Heart left ventricle (tissue), 16 donors: Measurements from ENCODE around the gene PACSIN2. TPM values are rescaled to one million over a fixed set of nuclear protein-coding genes. Genes with fewer than 3 reads are reported as not detected.

Experiments
- ATAC-seq, 4 donors: fragments of 200-7000 bp; cut with Tn5 transposase; one replicate each; pipeline ENCODE4 v1.9.1; 2020 to 2022; ENCODE audit warnings: moderate library complexity in 4 of 4, mild to moderate bottlenecking in 3 of 4, moderate number of reproducible peaks in 1 of 4
- DNase-seq, 5 donors: peaks; one replicate each; pipeline ENCODE4 v3.0.0-alpha.2; 2020
- H3K27ac ChIP-seq, 12 donors: fragments of 200-600 bp; sonication (generic) in 4 of 12; one replicate each; pipeline versions ENCODE4 v1.5.0 to v1.8.0; 2016 to 2022; ENCODE audit warnings: mild to moderate bottlenecking in 2 of 12
- H3K27me3 ChIP-seq, 9 donors: fragments of 200-600 bp; sonication (generic) in 2 of 9; one replicate each; pipeline versions ENCODE4 v1.5.1 to v1.8.0; 2016 to 2022; ENCODE audit warnings: mild to moderate bottlenecking in 3 of 9
- H3K36me3 ChIP-seq, 9 donors: fragments of 200-600 bp; sonication (generic) in 2 of 9; one replicate each; pipeline versions ENCODE4 v1.5.0 to v1.8.0; 2018 to 2022; ENCODE audit warnings: mild to moderate bottlenecking in 2 of 9
- H3K4me1 ChIP-seq, 12 donors: fragments of 200-600 bp; sonication (generic) in 4 of 12; one replicate each; pipeline versions ENCODE4 v1.5.0 to v1.8.0; 2016 to 2022; ENCODE audit warnings: mild to moderate bottlenecking in 3 of 12
- H3K4me3 ChIP-seq, 12 donors: fragments of 200-600 bp; sonication (generic) in 4 of 12; one replicate each; pipeline versions ENCODE4 v1.5.0 to v1.8.0; 2017 to 2022; ENCODE audit warnings: mild to moderate bottlenecking in 9 of 12, moderate library complexity in 4 of 12
- H3K9me3 ChIP-seq, 12 donors: fragments of 200-600 bp; sonication (generic) in 4 of 12; one replicate each; pipeline versions ENCODE4 v1.5.0 to v1.8.0; 2016 to 2022; ENCODE audit warnings: mild to moderate bottlenecking in 1 of 12
- CTCF ChIP-seq, 12 donors: fragments of 200-600 bp; sonication (generic) in 4 of 12; IDR thresholded peaks; one replicate each; pipeline versions ENCODE4 v1.5.0 to v1.8.0; 2018 to 2022; ENCODE audit warnings: antibody characterized with exemption in 12 of 12, mild to moderate bottlenecking in 5 of 12
- POLR2A ChIP-seq, 2 donors: fragments of 450-650 bp; IDR thresholded peaks; one replicate each; pipeline ENCODE4 v1.6.1; 2017; ENCODE audit warnings: antibody characterized with exemption in 2 of 2, mild to moderate bottlenecking in 2 of 2, moderate library complexity in 2 of 2
- WGBS, 4 donors: extraction: QIAGEN DNeasy Blood & Tissue Kit in 2 of 4; methylation state at CpG; one replicate each; pipeline versions ENCODE4 v1.1.5 to v1.1.7; 2013 to 2018; 5-methylcytosine and 5-hydroxymethylcytosine counted together
- intact Hi-C, 10 donors: fragments of 100-400 bp; cut with DNase I; formaldehyde crosslinking; loops; one replicate each; pipeline versions ENCODE4 v1.11.1 to v1.14.2; 2022
- polyA plus RNA-seq, 2 donors: library from polyadenylated mRNA; stranded (reverse); fragments of 200-250 nt; gene quantifications; one replicate each; pipeline ENCODE4 v1.2.3, GENCODE V29; 2013
- total RNA-seq, 9 donors: library from RNA; depleted of rRNA in 2 of 9; stranded (reverse); fragments of >200 nt in 2 of 9; fragmentation: NEBNext Ultra II Directional in 3 of 9; extraction: Animal tissue kit (Norgen Biotek cat#: 25700) in 3 of 9; gene quantifications; one replicate each; pipeline versions ENCODE4 v1.1.0 to v1.2.4, GENCODE V29; 2016 to 2023
- donor health status: ischemic (EF 13 %, LVEDD 7.1; RV severe dilation, severe dysfunction).
- donor health status: healthy with polysubstance abuse.
- donor health status: DM: no; HTN: yes; CAD: no.
- donor health status: DM: no; HTN: no; CAD: no.
- donor health status: ischemic (EF 25% LVEDD 6.9; RV normal size, moderate dysfunction).
- donor health status: ischemic (EF 25% LVEDD 5.7; RV mildly dilated, moderate dysfunction).
- donor health status: healthy.
- donor health status: DM: yes; HTN: yes; CAD: no.
- donor health status: ischemic (EF 35%, LVEDD 5.7; RV mildly dilated, moderate dysfunction).
- donor health status: nonischemic (EF 11% LVEDD 7.7; RV severe dilation, severe dysfunction).
- donor health status: DM: yes; HTN: yes; CAD: no.
- donor health status: PGD.
- donor health status: ischemic (EF 29% LVEDD 5.4; RV normal size, mild dysfunction).
- donor health status: nonischemic (EF 23%, LVEDD 6.1; RV moderate dilation, normal function).

PACSIN2 gene
- total and polyA plus RNA-seq, 11 donors = 26.5 to 87.1 (median 59.3) TPM

DNA sequence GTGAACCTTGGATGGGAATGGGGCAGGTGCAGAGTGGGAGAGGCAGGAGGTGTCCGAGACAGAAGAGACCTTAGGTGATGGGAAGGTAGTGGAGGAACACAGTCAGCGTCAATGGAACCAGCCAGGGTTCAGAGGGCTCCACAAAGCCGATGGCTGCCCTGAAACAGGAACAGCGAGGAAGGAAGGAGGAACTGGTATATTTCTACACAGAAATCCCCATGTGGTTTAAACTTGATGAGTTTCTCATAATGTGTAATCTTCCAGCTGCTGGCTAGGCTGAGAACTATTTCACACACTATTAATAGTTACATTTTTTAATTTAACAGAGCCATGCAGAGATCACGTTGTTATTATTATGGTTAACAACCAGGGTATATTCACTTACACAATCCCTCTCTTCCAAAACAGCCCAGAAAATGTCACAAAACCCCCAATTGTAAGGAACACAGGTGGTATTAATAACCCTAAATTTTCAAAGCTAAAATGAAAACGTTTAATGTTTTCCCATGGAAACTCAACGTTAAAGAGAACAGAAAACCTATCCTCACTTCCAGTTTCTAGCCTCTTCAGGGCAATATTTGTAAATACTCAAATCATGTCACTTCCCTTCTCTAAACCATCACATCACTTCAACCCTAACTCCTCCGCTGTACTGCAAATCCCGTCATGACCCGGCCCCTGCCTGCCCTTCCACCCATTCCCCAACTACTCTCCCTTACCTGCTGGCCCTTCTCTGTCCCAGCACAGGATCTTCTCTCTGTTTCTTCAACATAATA lies 83.3 kb downstream of the PACSIN2 start:
- Histone ChIP-seq H3K27me3 (no peaks in the 10 kb centered on the region), H3K4me3 (peak overlapping the region in 1 of 12 donors; percentile 25), H3K9me3 (no peaks in the 10 kb centered on the region), H3K36me3 (peaks cover 0 to 6% (median 0%) of the 10 kb centered on the region in 9 donors), H3K27ac (peak overlapping the region; percentile 79 to 93 (median 86)), H3K4me1 (peaks cover 39 to 100% (median 86%) of the 10 kb centered on the region in 12 donors)
- peak; percentile 21 to 56 (median 44) for ATAC-seq
- no peak for DNase-seq
- 45 to 52% (median 48%) methylated on average over 10 of the region's 10 CpGs for WGBS, 4 donors
- TF ChIP-seq CTCF (IDR thresholded peaks at IDR 0.05) (no peak), POLR2A (IDR thresholded peaks at IDR 0.05) (no peak)
- intact Hi-C loops = loop anchor here in 1 of 10 donors (5.0 kb wide), 1 partner anchor 36 kb away; no protein-coding TSS in a partner anchor

GRCh38 chr22:42930810-42931420 lies 84.0 kb downstream of the PACSIN2 start:
- TF ChIP-seq POLR2A (IDR thresholded peaks at IDR 0.05) (no peak), CTCF (IDR thresholded peaks at IDR 0.05) (peak in 5 of 12 donors; percentile 9 to 30 (median 24))
- DNase-seq (peak in 2 of 5 donors; percentile 80 to 84), ATAC-seq (peak; percentile 34 to 65 (median 49))
- intact Hi-C loops = loop anchor here in 1 of 10 donors (5.0 kb wide), 1 partner anchor 36 kb away; no protein-coding TSS in a partner anchor
- H3K27ac ChIP-seq = peak overlapping the region; percentile 79 to 93 (median 86)
- no peaks in the 10 kb centered on the region for H3K9me3 ChIP-seq
- WGBS, 4 donors = 48 to 54% (median 53%) methylated on average over 9 of the region's 9 CpGs
- H3K36me3 ChIP-seq = peaks cover 0 to 5% (median 0%) of the 10 kb centered on the region in 9 donors
- no peaks in the 10 kb centered on the region for H3K27me3 ChIP-seq
- H3K4me3 ChIP-seq = peak overlapping the region in 1 of 12 donors; percentile 25
- peaks cover 39 to 100% (median 86%) of the 10 kb centered on the region in 12 donors for H3K4me1 ChIP-seq

GRCh38 chr22:42929838-42930155 lies 85.2 kb downstream of the PACSIN2 start:
- H3K27me3 ChIP-seq = no peaks in the 10 kb centered on the region
- WGBS, 4 donors = 11 to 26% (median 20%) methylated on average over 6 of the region's 6 CpGs
- peak overlapping the region in 11 of 12 donors; percentile 79 to 93 (median 86) for H3K27ac ChIP-seq
- TF ChIP-seq POLR2A (IDR thresholded peaks at IDR 0.05) (no peak), CTCF (IDR thresholded peaks at IDR 0.05) (no peak)
- ATAC-seq (no peak), DNase-seq (no peak)
- H3K4me1 ChIP-seq = peaks cover 39 to 100% (median 84%) of the 10 kb centered on the region in 12 donors
- H3K9me3 ChIP-seq = no peaks in the 10 kb centered on the region
- H3K36me3 ChIP-seq = no peaks in the 10 kb centered on the region
- H3K4me3 ChIP-seq = no peak overlapping the region
- intact Hi-C loops = loop anchor here in 1 of 10 donors (5.0 kb wide), 1 partner anchor 38 kb away; no protein-coding TSS in a partner anchor
